Measurements from ENCODE around the gene STX3.

Gene STX3

DNA sequence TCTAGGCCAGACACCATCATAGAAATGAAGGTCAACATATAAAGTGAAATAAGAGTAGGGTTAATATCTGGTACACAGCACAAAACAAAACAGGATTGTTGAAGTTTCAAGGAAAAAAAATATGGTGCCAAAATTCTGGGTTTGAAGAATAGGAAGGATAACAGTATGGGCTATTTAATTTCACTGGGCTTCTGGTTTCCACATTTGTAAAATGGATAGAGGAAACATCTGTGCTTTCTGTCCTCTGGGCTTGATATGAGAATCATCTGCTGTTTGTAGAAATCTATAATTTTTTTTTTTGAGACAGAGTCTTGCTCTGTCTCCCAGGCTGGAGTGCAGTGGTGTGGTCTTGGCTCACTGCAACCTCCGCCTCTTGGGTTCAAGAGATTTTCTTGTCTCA lies 27.8 kb upstream of the STX3 start:
- H3K4me1 ChIP-seq (ENCODE audit: control insufficient read depth in 5 of 5, insufficient read depth in 5 of 5, low read length in 5 of 5) = no peaks in the 10 kb centered on the region
- H3K4me3 ChIP-seq (ENCODE audit: low read depth in 1 of 5, low read length in 5 of 5) = no peak overlapping the region
- H3K27ac ChIP-seq (ENCODE audit: low read depth, low read length) = no peak overlapping the region
- no peaks in the 10 kb centered on the region for H3K9me3 ChIP-seq (ENCODE audit: control insufficient read depth in 5 of 5, low read length in 5 of 5)
- H3K9ac ChIP-seq (ENCODE audit: low read length in 5 of 5) = no peak overlapping the region
- H3K27me3 ChIP-seq (ENCODE audit: control insufficient read depth in 5 of 5, insufficient read depth in 4 of 5, low read length in 5 of 5) = no peaks in the 10 kb centered on the region
- H3K36me3 ChIP-seq (ENCODE audit: control insufficient read depth in 5 of 5, insufficient read depth in 5 of 5, low read length in 5 of 5) = no peaks in the 10 kb centered on the region

DNA sequence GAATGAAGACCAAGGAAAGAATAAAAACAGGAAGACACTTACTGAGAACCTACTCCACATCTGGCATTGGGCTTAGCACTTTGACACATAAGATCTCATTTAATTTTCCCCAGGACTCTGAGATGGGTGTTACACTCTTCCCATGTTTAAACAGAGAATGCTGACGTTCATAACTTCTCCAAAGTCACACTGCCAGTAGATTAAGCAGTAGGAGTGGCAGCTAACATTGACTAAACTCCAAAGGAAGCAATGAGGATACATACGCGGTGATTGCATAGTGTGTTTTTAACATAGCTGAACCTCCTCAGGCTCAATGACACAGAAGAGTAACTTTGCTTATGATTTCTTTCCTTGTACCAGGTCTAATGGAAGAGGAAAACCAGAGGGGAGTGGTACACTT lies 27.0 kb upstream of the STX3 start:
- H3K27ac ChIP-seq (ENCODE audit: low read depth, low read length) = no peak overlapping the region
- H3K36me3 ChIP-seq (ENCODE audit: control insufficient read depth in 5 of 5, insufficient read depth in 5 of 5, low read length in 5 of 5) = no peaks in the 10 kb centered on the region
- H3K9ac ChIP-seq (ENCODE audit: low read length in 5 of 5) = no peak overlapping the region
- H3K27me3 ChIP-seq (ENCODE audit: control insufficient read depth in 5 of 5, insufficient read depth in 4 of 5, low read length in 5 of 5) = no peaks in the 10 kb centered on the region
- no peaks in the 10 kb centered on the region for H3K4me1 ChIP-seq (ENCODE audit: control insufficient read depth in 5 of 5, insufficient read depth in 5 of 5, low read length in 5 of 5)
- no peak overlapping the region for H3K4me3 ChIP-seq (ENCODE audit: low read depth in 1 of 5, low read length in 5 of 5)
- H3K9me3 ChIP-seq (ENCODE audit: control insufficient read depth in 5 of 5, low read length in 5 of 5) = no peaks in the 10 kb centered on the region

DNA sequence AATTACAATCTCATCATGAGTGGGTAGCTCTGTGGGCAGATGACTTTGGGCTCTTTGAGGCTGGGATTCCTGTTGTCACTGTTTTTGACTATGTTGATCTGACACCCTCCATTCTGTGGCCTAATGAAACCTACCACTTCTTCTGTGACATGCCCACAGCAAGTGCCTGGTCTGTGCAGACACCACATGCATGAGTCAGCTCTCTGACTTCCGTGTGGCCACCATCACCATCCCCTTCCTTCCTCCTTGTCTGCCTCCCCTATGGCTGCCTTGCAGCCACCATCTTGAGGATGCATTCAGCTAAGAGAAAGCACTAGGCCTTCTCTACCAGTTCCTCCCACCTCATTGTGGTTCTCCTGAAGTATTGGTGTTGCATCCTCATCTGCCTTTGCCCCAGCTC lies 26.3 kb upstream of the STX3 start:
- H3K9ac ChIP-seq (ENCODE audit: low read length in 5 of 5) = no peak overlapping the region
- H3K27me3 ChIP-seq (ENCODE audit: control insufficient read depth in 5 of 5, insufficient read depth in 4 of 5, low read length in 5 of 5) = no peaks in the 10 kb centered on the region
- no peaks in the 10 kb centered on the region for H3K9me3 ChIP-seq (ENCODE audit: control insufficient read depth in 5 of 5, low read length in 5 of 5)
- H3K27ac ChIP-seq (ENCODE audit: low read depth, low read length) = no peak overlapping the region
- no peak overlapping the region for H3K4me3 ChIP-seq (ENCODE audit: low read depth in 1 of 5, low read length in 5 of 5)
- no peaks in the 10 kb centered on the region for H3K36me3 ChIP-seq (ENCODE audit: control insufficient read depth in 5 of 5, insufficient read depth in 5 of 5, low read length in 5 of 5)
- no peaks in the 10 kb centered on the region for H3K4me1 ChIP-seq (ENCODE audit: control insufficient read depth in 5 of 5, insufficient read depth in 5 of 5, low read length in 5 of 5)

- no peaks in the 10 kb centered on the region for H3K4me1 ChIP-seq (ENCODE audit: control insufficient read depth in 5 of 5, insufficient read depth in 5 of 5, low read length in 5 of 5)
- no peak overlapping the region for H3K27ac ChIP-seq (ENCODE audit: low read depth, low read length)
- H3K4me3 ChIP-seq (ENCODE audit: low read depth in 1 of 5, low read length in 5 of 5) = no peak overlapping the region
Observed at GRCh38 chr11:59729834-59730233, 25.3 kb upstream of the STX3 start.

GRCh38 chr11:59730896-59731565 lies 24.1 kb upstream of the STX3 start:
- no peaks in the 10 kb centered on the region for H3K9me3 ChIP-seq (ENCODE audit: control insufficient read depth in 5 of 5, low read length in 5 of 5)
- no peaks in the 10 kb centered on the region for H3K4me1 ChIP-seq (ENCODE audit: control insufficient read depth in 5 of 5, insufficient read depth in 5 of 5, low read length in 5 of 5)
- H3K27me3 ChIP-seq (ENCODE audit: control insufficient read depth in 5 of 5, insufficient read depth in 4 of 5, low read length in 5 of 5) = no peaks in the 10 kb centered on the region
- H3K9ac ChIP-seq (ENCODE audit: low read length in 5 of 5) = no peak overlapping the region
- H3K4me3 ChIP-seq (ENCODE audit: low read depth in 1 of 5, low read length in 5 of 5) = no peak overlapping the region
- H3K36me3 ChIP-seq (ENCODE audit: control insufficient read depth in 5 of 5, insufficient read depth in 5 of 5, low read length in 5 of 5) = no peaks in the 10 kb centered on the region
- no peak overlapping the region for H3K27ac ChIP-seq (ENCODE audit: low read depth, low read length)

More at GRCh38 chr11:59729834-59730233, 25.3 kb upstream of the STX3 start:
- no peaks in the 10 kb centered on the region for H3K9me3 ChIP-seq (ENCODE audit: control insufficient read depth in 5 of 5, low read length in 5 of 5)
- no peaks in the 10 kb centered on the region for H3K36me3 ChIP-seq (ENCODE audit: control insufficient read depth in 5 of 5, insufficient read depth in 5 of 5, low read length in 5 of 5)
- H3K9ac ChIP-seq (ENCODE audit: low read length in 5 of 5) = no peak overlapping the region
- no peaks in the 10 kb centered on the region for H3K27me3 ChIP-seq (ENCODE audit: control insufficient read depth in 5 of 5, insufficient read depth in 4 of 5, low read length in 5 of 5)

DNA sequence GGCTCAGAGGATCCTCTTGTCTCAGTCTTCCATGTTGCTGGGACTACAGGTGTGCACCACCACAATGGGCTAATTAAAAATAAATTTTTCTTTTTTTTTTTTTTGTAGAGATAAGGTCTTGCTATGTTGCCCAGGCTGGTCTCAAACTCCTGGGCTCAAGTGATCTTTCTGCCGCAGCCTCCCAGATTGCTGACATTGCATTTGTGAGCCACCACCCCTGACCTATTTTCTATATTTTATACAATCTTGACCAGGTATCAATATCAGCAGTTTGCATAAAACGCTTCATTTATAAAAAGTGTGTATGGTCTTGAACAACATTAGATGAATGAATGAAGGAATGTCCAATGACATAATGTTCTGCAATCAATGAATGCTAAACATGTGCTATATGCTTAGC lies 9.1 kb upstream of the STX3 start:
- Histone ChIP-seq H3K27me3 (ENCODE audit: control insufficient read depth in 5 of 5, insufficient read depth in 4 of 5, low read length in 5 of 5) (peaks cover 0 to 2% (median 0%) of the 10 kb centered on the region in 5 donors), H3K4me3 (ENCODE audit: low read depth in 1 of 5, low read length in 5 of 5) (no peak overlapping the region), H3K9ac (ENCODE audit: low read length in 5 of 5) (no peak overlapping the region), H3K9me3 (ENCODE audit: control insufficient read depth in 5 of 5, low read length in 5 of 5) (no peaks in the 10 kb centered on the region), H3K4me1 (ENCODE audit: control insufficient read depth in 5 of 5, insufficient read depth in 5 of 5, low read length in 5 of 5) (no peaks in the 10 kb centered on the region), H3K36me3 (ENCODE audit: control insufficient read depth in 5 of 5, insufficient read depth in 5 of 5, low read length in 5 of 5) (no peaks in the 10 kb centered on the region), H3K27ac (ENCODE audit: low read depth, low read length) (no peak overlapping the region)

DNA sequence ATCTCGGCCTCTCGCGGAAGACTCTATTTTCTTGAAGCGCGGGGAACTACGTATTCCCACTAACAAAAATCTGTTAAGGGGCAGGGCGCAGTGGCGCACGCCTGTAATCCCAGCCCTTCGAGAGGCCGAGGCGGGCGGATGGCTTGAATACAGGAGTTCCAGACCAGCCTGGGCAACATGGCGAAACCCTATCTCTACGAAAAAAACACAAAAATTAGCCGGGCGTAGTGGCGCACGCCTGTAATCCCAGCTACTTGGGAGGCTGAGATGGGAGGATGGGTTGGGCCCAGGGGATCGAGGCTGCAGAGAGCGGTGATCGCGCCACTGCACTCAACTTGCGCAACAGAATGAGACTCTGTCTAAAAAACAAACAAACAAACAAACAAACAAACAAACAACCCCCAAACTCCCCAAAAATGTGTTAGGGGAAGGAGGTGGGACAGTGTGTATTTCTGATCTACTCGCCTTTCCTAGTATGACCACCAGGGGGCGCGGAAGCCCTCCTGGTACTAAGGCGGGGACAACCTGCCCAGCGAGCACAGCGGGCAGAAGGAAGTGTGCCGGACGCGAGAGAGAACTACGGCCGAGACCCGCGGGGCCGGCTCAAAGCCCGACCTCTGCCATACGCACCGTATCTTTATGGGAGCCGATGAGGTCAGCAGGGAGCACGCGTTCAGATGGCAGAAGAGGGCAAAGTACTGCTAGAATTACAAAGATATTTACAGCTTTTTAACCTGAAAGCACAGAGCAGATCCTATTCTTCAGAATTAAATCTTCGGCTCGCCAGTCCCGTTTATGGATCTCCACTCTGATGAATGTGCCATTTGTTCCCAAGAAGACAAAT lies 1.3 kb upstream of the STX3 start:
- H3K4me3 ChIP-seq (ENCODE audit: low read depth in 1 of 5, low read length in 5 of 5) = peak overlapping the region; percentile 85 to 97 (median 88)
- no peaks in the 10 kb centered on the region for H3K9me3 ChIP-seq (ENCODE audit: control insufficient read depth in 5 of 5, low read length in 5 of 5)
- peaks cover 0 to 26% (median 22%) of the 10 kb centered on the region in 5 donors for H3K4me1 ChIP-seq (ENCODE audit: control insufficient read depth in 5 of 5, insufficient read depth in 5 of 5, low read length in 5 of 5)
- H3K36me3 ChIP-seq (ENCODE audit: control insufficient read depth in 5 of 5, insufficient read depth in 5 of 5, low read length in 5 of 5) = no peaks in the 10 kb centered on the region
- H3K27ac ChIP-seq (ENCODE audit: low read depth, low read length) = peak overlapping the region; percentile 83
- H3K9ac ChIP-seq (ENCODE audit: low read length in 5 of 5) = peak overlapping the region in 4 of 5 donors; percentile 67 to 86 (median 84)
- H3K27me3 ChIP-seq (ENCODE audit: control insufficient read depth in 5 of 5, insufficient read depth in 4 of 5, low read length in 5 of 5) = peaks cover 0 to 1% (median 0%) of the 10 kb centered on the region in 5 donors

GRCh38 chr11:59754494-59754858 lies 700 bp upstream of the STX3 start:
- Histone ChIP-seq H3K9ac (ENCODE audit: low read length in 5 of 5) (peak overlapping the region in 4 of 5 donors; percentile 67 to 86 (median 84)), H3K9me3 (ENCODE audit: control insufficient read depth in 5 of 5, low read length in 5 of 5) (no peaks in the 10 kb centered on the region), H3K27ac (ENCODE audit: low read depth, low read length) (peak overlapping the region; percentile 83), H3K27me3 (ENCODE audit: control insufficient read depth in 5 of 5, insufficient read depth in 4 of 5, low read length in 5 of 5) (no peaks in the 10 kb centered on the region), H3K4me3 (ENCODE audit: low read depth in 1 of 5, low read length in 5 of 5) (peak overlapping the region; percentile 85 to 97 (median 88)), H3K4me1 (ENCODE audit: control insufficient read depth in 5 of 5, insufficient read depth in 5 of 5, low read length in 5 of 5) (peaks cover 0 to 26% (median 22%) of the 10 kb centered on the region in 5 donors), H3K36me3 (ENCODE audit: control insufficient read depth in 5 of 5, insufficient read depth in 5 of 5, low read length in 5 of 5) (no peaks in the 10 kb centered on the region)

DNA sequence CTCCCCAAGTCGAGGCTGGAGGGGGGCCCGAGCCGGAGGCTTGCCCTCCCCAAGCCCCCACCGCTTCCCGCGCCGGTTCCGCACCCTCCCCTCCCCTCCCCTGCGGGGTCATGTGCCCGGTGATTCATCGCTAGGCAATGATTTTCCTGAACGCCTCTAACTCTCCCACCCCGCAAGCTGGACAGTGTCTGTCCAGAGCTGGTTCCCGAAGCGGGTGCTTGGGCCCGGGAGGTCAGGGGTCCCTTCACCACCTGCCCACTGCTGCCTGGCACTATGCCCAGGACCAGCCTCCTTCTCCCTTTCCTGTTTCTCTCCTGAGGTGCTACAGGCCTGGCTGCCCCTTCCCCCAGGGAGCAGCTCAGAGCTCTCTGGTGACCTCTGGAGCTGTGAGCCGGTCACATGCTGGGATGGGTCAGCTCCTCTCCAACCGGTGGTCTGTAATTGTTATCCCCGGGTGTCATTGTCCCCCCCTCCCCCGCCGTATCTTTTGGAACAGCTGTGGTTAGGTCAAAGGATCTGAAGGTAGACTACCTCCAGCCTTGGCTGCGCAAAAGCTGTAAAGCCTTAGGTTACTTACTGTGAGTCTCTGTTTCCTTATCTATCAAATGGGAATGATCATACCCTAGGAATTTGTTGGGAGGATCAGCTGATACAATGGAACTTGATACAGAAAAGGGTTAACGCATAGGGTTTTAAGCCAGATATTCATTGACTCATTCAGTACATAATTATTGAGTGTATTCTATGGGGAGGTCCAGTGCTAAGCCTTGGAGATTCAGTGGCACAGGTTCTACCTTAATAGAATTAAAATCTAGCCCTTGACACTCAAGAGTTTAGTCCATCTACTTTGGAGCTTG lies 753 bp downstream of the STX3 start:
- no peaks in the 10 kb centered on the region for H3K9me3 ChIP-seq (ENCODE audit: control insufficient read depth in 5 of 5, low read length in 5 of 5)
- H3K4me3 ChIP-seq (ENCODE audit: low read depth in 1 of 5, low read length in 5 of 5) = peak overlapping the region; percentile 68 to 88 (median 87)
- H3K27ac ChIP-seq (ENCODE audit: low read depth, low read length) = peak overlapping the region; percentile 83
- H3K36me3 ChIP-seq (ENCODE audit: control insufficient read depth in 5 of 5, insufficient read depth in 5 of 5, low read length in 5 of 5) = peaks cover 0 to 4% (median 0%) of the 10 kb centered on the region in 5 donors
- H3K9ac ChIP-seq (ENCODE audit: low read length in 5 of 5) = peak overlapping the region in 4 of 5 donors; percentile 67 to 84 (median 82)
- H3K4me1 ChIP-seq (ENCODE audit: control insufficient read depth in 5 of 5, insufficient read depth in 5 of 5, low read length in 5 of 5) = peaks cover 0 to 26% (median 22%) of the 10 kb centered on the region in 5 donors
- H3K27me3 ChIP-seq (ENCODE audit: control insufficient read depth in 5 of 5, insufficient read depth in 4 of 5, low read length in 5 of 5) = no peaks in the 10 kb centered on the region
